Right lobe of liver (tissue), 4 donors: ENCODE measurements around the gene SELENOI.

Experiments used
- POLR2A ChIP-seq: fragments of 450-650 bp; IDR thresholded peaks from one replicate; pipeline ENCODE4 v1.6.1; 2017; ENCODE audit warnings: antibody characterized with exemption, mild to moderate bottlenecking
- TF ChIP-seq, protein P1 (sequence below), 4 donors: fragments of 200-600 bp in 3 of 4; fragments of 450-650 bp in 1 of 4; IDR thresholded peaks; one replicate each; pipeline versions ENCODE4 v1.5.1 to v1.8.0; 2016 to 2022; ENCODE audit warnings: antibody characterized with exemption in 4 of 4, mild to moderate bottlenecking in 2 of 4
- donor health status: DM: no; HTN: no; CAD: no.
- donor health status: DM: no; HTN: no; CAD: no.
- donor health status: DM: no; HTN: yes; CAD: no.

DNA sequence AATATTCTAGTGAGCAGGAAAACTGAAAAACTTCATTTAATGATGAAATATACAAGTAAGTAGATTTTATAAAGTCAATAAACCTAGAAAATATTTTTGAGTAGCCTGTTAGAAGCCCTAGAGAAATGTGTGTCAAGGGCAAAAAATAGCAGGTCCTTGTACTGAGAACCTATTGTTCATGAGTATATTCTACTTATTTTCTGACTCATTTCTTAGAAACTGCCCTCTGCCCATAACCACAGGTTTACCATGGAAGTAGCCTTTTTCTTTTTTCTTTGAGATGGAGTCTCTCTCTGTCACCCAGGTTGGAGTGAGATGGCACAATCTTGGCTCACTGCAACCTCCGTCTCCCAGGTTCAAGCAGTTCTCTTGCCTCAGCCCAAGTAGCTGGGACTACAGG lies 19.4 kb upstream of the SELENOI start:
- TF ChIP-seq, protein P1, sequence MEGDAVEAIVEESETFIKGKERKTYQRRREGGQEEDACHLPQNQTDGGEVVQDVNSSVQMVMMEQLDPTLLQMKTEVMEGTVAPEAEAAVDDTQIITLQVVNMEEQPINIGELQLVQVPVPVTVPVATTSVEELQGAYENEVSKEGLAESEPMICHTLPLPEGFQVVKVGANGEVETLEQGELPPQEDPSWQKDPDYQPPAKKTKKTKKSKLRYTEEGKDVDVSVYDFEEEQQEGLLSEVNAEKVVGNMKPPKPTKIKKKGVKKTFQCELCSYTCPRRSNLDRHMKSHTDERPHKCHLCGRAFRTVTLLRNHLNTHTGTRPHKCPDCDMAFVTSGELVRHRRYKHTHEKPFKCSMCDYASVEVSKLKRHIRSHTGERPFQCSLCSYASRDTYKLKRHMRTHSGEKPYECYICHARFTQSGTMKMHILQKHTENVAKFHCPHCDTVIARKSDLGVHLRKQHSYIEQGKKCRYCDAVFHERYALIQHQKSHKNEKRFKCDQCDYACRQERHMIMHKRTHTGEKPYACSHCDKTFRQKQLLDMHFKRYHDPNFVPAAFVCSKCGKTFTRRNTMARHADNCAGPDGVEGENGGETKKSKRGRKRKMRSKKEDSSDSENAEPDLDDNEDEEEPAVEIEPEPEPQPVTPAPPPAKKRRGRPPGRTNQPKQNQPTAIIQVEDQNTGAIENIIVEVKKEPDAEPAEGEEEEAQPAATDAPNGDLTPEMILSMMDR (IDR thresholded peaks at IDR 0.05) = no peak
- no peak for TF ChIP-seq POLR2A
